ENCODE data around the gene EPHB1.

The EPHB1 gene

DNA sequence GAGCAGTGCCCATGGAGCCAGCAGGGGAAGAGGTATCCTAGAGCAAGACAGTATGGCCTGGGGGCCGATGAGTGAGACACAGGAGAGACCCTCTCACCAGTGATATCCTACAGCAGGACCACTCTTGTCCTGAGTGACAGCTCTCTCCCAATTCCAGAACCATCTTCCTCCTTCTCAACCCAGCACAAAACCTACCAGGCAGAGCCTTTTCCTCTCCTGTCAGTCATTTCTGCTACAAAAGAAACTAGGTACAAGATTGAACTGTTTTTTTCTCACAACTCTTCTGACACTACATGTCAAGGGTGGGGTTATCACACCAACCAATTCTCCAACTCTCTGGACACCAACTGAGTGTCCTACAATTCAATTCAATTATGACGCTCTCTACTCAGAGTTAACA lies 506.6 kb downstream of the EPHB1 start:
- DNase-seq: no peak

- no peak for DNase-seq
Observed at GRCh38 chr3:135304378-135304777, 509.3 kb downstream of the EPHB1 start.

All from NCI-H1436 treated with DMSO at 0.1 percent for 48 hours (cell line).